Lower lobe of right lung (tissue), 2 donors: ENCODE results near the gene TC2N. TPM values are rescaled to one million over a fixed set of nuclear protein-coding genes. Genes with fewer than 3 reads are reported as not detected.

Experiments
- ATAC-seq, 2 donors: fragments of 200-7000 bp; cut with Tn5 transposase; one replicate each; pipeline ENCODE4 v1.9.1; 2020 to 2022; ENCODE audit warnings: mild to moderate bottlenecking in 2 of 2, moderate library complexity in 2 of 2
- DNase-seq: peaks from one replicate; pipeline ENCODE4 v3.0.0-alpha.2; 2020
- H3K27ac ChIP-seq: fragments of 200-600 bp; one replicate; pipeline ENCODE4 v1.8.0; 2022
- H3K27me3 ChIP-seq: fragments of 200-600 bp; one replicate; pipeline ENCODE4 v1.8.0; 2022; ENCODE audit warnings: low read depth
- H3K36me3 ChIP-seq: fragments of 200-600 bp; one replicate; pipeline ENCODE4 v1.8.0; 2022; ENCODE audit warnings: mild to moderate bottlenecking
- H3K4me1 ChIP-seq: fragments of 200-600 bp; one replicate; pipeline ENCODE4 v1.8.0; 2022
- H3K4me3 ChIP-seq: fragments of 200-600 bp; one replicate; pipeline ENCODE4 v1.8.0; 2022; ENCODE audit warnings: mild to moderate bottlenecking
- H3K9me3 ChIP-seq: fragments of 200-600 bp; one replicate; pipeline ENCODE4 v1.8.0; 2022
- CTCF ChIP-seq: fragments of 200-600 bp; IDR thresholded peaks from one replicate; pipeline ENCODE4 v1.8.0; 2022; ENCODE audit warnings: antibody characterized with exemption, mild to moderate bottlenecking
- intact Hi-C: fragments of 100-400 bp; cut with DNase I; formaldehyde crosslinking; loops from one replicate; pipeline ENCODE4 v1.11.0; 2022
- total RNA-seq: library from RNA; stranded (reverse); fragmentation: NEBNext Ultra II Directional; extraction: Animal tissue kit (Norgen Biotek cat#: 25700); gene quantifications from one replicate; pipeline ENCODE4 v1.2.1, GENCODE V29; 2021
- donor health status: DM: no; HTN: yes; CAD: no; lungs with severe emphysema.

Gene TC2N
- total RNA-seq, 1 donor from 2014 or later = 53.1 TPM

- TF ChIP-seq CTCF = no peak
- H3K4me1 ChIP-seq = peaks cover 23% of the 10 kb centered on the region
- H3K4me3 ChIP-seq = peak overlapping the region; percentile 29
- H3K27me3 ChIP-seq = no peaks in the 10 kb centered on the region
- no peaks in the 10 kb centered on the region for H3K9me3 ChIP-seq
- intact Hi-C loops = no loop called here
- no peak for ATAC-seq
- peaks cover 17% of the 10 kb centered on the region for H3K36me3 ChIP-seq
- peak overlapping the region; percentile 36 for H3K27ac ChIP-seq
- no peak for DNase-seq
Measured at GRCh38 chr14:91866511-91867295, 633 bp downstream of the TC2N start.

GRCh38 chr14:91866061-91866460, 1.3 kb downstream of the TC2N start:
- Histone ChIP-seq H3K36me3 (peaks cover 17% of the 10 kb centered on the region), H3K4me1 (peaks cover 21% of the 10 kb centered on the region), H3K9me3 (no peaks in the 10 kb centered on the region), H3K27me3 (no peaks in the 10 kb centered on the region), H3K27ac (peak overlapping the region; percentile 36), H3K4me3 (peak overlapping the region; percentile 29)
- intact Hi-C loops = no loop called here
- DNase-seq (no peak), ATAC-seq (peak in 1 of 2 donors; percentile 50)
- TF ChIP-seq CTCF = no peak

GRCh38 chr14:91862417-91862816, 4.9 kb downstream of the TC2N start:
- intact Hi-C loops = no loop called here
- Histone ChIP-seq H3K36me3 (no peaks in the 10 kb centered on the region), H3K27me3 (no peaks in the 10 kb centered on the region), H3K27ac (no peak overlapping the region), H3K4me1 (peaks cover 24% of the 10 kb centered on the region), H3K9me3 (no peaks in the 10 kb centered on the region), H3K4me3 (no peak overlapping the region)
- no peak for TF ChIP-seq CTCF
- ATAC-seq = no peak
- no peak for DNase-seq

GRCh38 chr14:91861091-91861490, 6.2 kb downstream of the TC2N start:
- intact Hi-C loops = no loop called here
- H3K4me1 ChIP-seq = peaks cover 19% of the 10 kb centered on the region
- no peaks in the 10 kb centered on the region for H3K9me3 ChIP-seq
- DNase-seq (no peak), ATAC-seq (no peak)
- H3K27me3 ChIP-seq = no peaks in the 10 kb centered on the region
- no peak for TF ChIP-seq CTCF
- H3K27ac ChIP-seq = no peak overlapping the region
- H3K36me3 ChIP-seq = no peaks in the 10 kb centered on the region
- no peak overlapping the region for H3K4me3 ChIP-seq

- no peak for DNase-seq
- peaks cover 19% of the 10 kb centered on the region for H3K4me1 ChIP-seq
- no peak for TF ChIP-seq CTCF
- intact Hi-C loops = no loop called here
- no peaks in the 10 kb centered on the region for H3K36me3 ChIP-seq
- no peak overlapping the region for H3K4me3 ChIP-seq
- H3K27ac ChIP-seq = no peak overlapping the region
- no peaks in the 10 kb centered on the region for H3K27me3 ChIP-seq
- H3K9me3 ChIP-seq = no peaks in the 10 kb centered on the region
- ATAC-seq = no peak
Measured at GRCh38 chr14:91860238-91860637, 7.1 kb downstream of the TC2N start.
